Gastroesophageal sphincter (tissue), 4 donors: Measurements from ENCODE around the gene RASA4B. TPM values are rescaled to one million over a fixed set of nuclear protein-coding genes. Genes with fewer than 3 reads are reported as not detected.
"Not testable (repeated sequence)": the region's sequence is repeated elsewhere in the genome, so short reads cannot be mapped to it uniquely, and the experiment has no call there.

ENCODE experiments used
- ATAC-seq: fragments of 150-250 bp; one replicate; pipeline ENCODE4 v1.9.1; 2016; ENCODE audit warnings: mild to moderate bottlenecking, moderate library complexity
- H3K27ac ChIP-seq, 4 donors: fragments of 200-600 bp; sonication (generic) in 3 of 4; 1 replicate in 3 of 4; 2 replicates in 1 of 4; pipeline ENCODE4 v1.5.1; 2016 to 2019
- H3K27me3 ChIP-seq: fragments of 200-600 bp; sonication (generic); one replicate; pipeline ENCODE4 v1.5.1; 2019
- H3K36me3 ChIP-seq, 2 donors: fragments of 200-600 bp; sonication (generic); one replicate each; pipeline ENCODE4 v1.5.1; 2019; ENCODE audit warnings: control low read depth in 1 of 2
- H3K4me1 ChIP-seq, 3 donors: fragments of 200-600 bp; sonication (generic); 1 replicate in 2 of 3; 2 replicates in 1 of 3; pipeline ENCODE4 v1.5.1; 2016 to 2019; ENCODE audit warnings: control low read depth in 2 of 3
- H3K4me3 ChIP-seq, 2 donors: fragments of 200-600 bp; sonication (generic); one replicate each; pipeline ENCODE4 v1.5.1; 2019; ENCODE audit warnings: mild to moderate bottlenecking in 1 of 2, moderate library complexity in 1 of 2
- H3K9me3 ChIP-seq, 3 donors: fragments of 200-600 bp; sonication (generic); one replicate each; pipeline ENCODE4 v1.5.1; 2017 to 2019; ENCODE audit warnings: control low read depth in 2 of 3
- EP300 ChIP-seq: sonication (generic); formaldehyde crosslinking; IDR thresholded peaks from one replicate; pipeline ENCODE4 v1.6.1; 2017; ENCODE audit warnings: antibody characterized with exemption, mild to moderate bottlenecking
- POLR2A ChIP-seq, 2 donors: fragments of 450-650 bp; IDR thresholded peaks; one replicate each; pipeline ENCODE4 v1.6.1; 2017; ENCODE audit warnings: antibody characterized with exemption in 2 of 2, mild to moderate bottlenecking in 2 of 2, moderate library complexity in 1 of 2
- POLR2AphosphoS5 ChIP-seq: sonication (generic); formaldehyde crosslinking; IDR thresholded peaks from one replicate; pipeline ENCODE4 v1.6.1; 2017; ENCODE audit warnings: antibody characterized with exemption
- WGBS, 2 donors: methylation state at CpG; one replicate each; pipeline ENCODE4 v1.1.5; 2018; ENCODE audit warnings: low coverage in 1 of 2; 5-methylcytosine and 5-hydroxymethylcytosine counted together
- total RNA-seq, 4 donors: library from RNA; depleted of rRNA; stranded (reverse); fragments of >200 nt; gene quantifications; one replicate each; pipeline ENCODE4 v1.1.0, GENCODE V29; 2016
- TF ChIP-seq, protein P1 (sequence below), 4 experiments: fragments of 200-600 bp in 2 of 4; fragments of 450-650 bp in 2 of 4; sonication (generic) in 1 of 4; IDR thresholded peaks; one replicate each; pipeline ENCODE4 v1.5.1; 2017 to 2019; ENCODE audit warnings: antibody characterized with exemption in 4 of 4, mild to moderate bottlenecking in 2 of 4, moderate library complexity in 2 of 4

The RASA4B gene
- total RNA-seq, 4 donors from 2014 or later, result 6.1 to 34.3 (median 8.8) TPM

DNA sequence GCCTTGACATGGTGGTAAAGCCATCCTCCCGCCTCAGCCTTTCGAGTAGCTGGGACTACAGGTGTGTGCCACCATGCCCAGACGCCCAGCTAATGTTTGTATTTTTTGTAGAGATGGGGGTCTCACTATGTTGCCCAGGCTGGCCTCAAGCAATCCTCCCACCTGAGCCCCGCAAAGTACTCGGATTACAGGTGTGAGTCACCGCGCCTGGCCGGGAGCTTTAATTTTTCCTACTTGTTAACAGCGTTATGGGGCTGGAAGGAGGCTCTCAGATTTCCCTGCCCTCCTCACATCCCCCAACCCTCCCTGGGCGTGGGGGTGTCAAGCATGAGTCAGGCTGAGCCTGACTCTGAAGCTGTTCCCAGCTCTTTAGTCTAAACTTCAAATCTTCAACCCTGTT, 61.2 kb downstream of the RASA4B start:
- Histone ChIP-seq H3K36me3 (peaks cover 0 to 62% of the 10 kb centered on the region in 2 donors), H3K27me3 (no peaks in the 10 kb centered on the region), H3K9me3 (no peaks in the 10 kb centered on the region), H3K4me3 (no peak overlapping the region), H3K4me1 (no peaks in the 10 kb centered on the region), H3K27ac (no peak overlapping the region)
- 80 to 84% methylated on average over 1 to 10 of the region's 10 CpGs for whole genome bisulfite sequencing, 2 donors
- TF ChIP-seq POLR2AphosphoS5 (no peak), POLR2A (IDR thresholded peaks at IDR 0.05) (no peak), EP300 (no peak)
- TF ChIP-seq, protein P1, sequence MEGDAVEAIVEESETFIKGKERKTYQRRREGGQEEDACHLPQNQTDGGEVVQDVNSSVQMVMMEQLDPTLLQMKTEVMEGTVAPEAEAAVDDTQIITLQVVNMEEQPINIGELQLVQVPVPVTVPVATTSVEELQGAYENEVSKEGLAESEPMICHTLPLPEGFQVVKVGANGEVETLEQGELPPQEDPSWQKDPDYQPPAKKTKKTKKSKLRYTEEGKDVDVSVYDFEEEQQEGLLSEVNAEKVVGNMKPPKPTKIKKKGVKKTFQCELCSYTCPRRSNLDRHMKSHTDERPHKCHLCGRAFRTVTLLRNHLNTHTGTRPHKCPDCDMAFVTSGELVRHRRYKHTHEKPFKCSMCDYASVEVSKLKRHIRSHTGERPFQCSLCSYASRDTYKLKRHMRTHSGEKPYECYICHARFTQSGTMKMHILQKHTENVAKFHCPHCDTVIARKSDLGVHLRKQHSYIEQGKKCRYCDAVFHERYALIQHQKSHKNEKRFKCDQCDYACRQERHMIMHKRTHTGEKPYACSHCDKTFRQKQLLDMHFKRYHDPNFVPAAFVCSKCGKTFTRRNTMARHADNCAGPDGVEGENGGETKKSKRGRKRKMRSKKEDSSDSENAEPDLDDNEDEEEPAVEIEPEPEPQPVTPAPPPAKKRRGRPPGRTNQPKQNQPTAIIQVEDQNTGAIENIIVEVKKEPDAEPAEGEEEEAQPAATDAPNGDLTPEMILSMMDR (IDR thresholded peaks at IDR 0.05), result no peak
- no peak for ATAC-seq

DNA sequence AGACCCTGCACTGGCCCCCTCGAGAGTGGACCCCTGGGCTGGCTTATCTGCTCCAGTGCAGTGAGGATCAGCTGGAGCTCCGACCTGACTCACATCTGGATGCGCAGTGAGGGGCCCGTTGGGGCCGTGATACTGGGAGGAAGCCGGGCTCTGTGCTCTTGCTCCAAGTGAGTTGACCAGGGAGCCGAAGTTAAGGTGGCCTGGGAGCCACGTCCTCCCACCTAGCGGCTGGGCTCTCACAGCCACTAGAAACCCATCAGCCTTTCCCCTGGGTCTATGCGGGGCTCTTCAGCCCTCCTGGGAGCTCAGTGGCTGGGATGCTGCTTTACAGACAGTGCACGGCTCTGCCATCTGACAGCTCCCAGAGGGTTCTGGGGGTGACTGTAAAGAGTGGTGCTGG, 62.0 kb downstream of the RASA4B start:
- TF ChIP-seq POLR2A (IDR thresholded peaks at IDR 0.05) (no peak), EP300 (no peak), POLR2AphosphoS5 (no peak)
- TF ChIP-seq, protein P1 (IDR thresholded peaks at IDR 0.05), result no peak
- H3K27me3 ChIP-seq, result no peaks in the 10 kb centered on the region
- no peak overlapping the region for H3K27ac ChIP-seq
- WGBS, 2 donors, result 100% methylated on average over 1 of the region's 11 CpGs; no CpG with 5 or more reads in 1 of the 2 donors
- no peak for ATAC-seq
- peaks cover 0 to 60% of the 10 kb centered on the region in 2 donors for H3K36me3 ChIP-seq
- H3K4me3 ChIP-seq, result no peak overlapping the region
- no peaks in the 10 kb centered on the region for H3K9me3 ChIP-seq
- no peaks in the 10 kb centered on the region for H3K4me1 ChIP-seq

DNA sequence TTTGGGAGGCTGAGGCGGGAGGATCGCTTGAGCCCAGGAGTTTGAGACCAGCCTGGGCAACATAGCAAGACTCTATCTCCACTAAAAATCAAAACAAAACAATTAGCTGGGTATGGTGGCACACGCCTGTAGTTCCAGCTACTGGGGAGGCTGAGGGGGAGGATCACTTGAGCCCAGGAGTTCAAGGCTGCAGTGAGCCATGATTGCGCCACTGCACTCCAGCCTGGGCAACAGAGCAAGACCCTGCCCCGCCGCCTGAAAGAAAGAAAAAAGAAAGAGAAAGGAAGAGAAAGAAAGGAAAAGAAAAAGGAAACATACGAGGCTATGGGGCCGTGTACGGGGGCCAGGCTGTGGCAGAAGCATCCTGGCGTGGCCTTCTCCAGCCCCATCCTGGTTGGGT, 62.6 kb downstream of the RASA4B start:
- not testable (repeated sequence) for H3K9me3 ChIP-seq, H3K4me3 ChIP-seq, H3K4me1 ChIP-seq, ATAC-seq, H3K27ac ChIP-seq, H3K27me3 ChIP-seq
- 94% methylated on average over 3 to 10 of the region's 10 CpGs for WGBS, 2 donors
- peaks cover 0 to 54% of the 10 kb centered on the region in 2 donors for H3K36me3 ChIP-seq

DNA sequence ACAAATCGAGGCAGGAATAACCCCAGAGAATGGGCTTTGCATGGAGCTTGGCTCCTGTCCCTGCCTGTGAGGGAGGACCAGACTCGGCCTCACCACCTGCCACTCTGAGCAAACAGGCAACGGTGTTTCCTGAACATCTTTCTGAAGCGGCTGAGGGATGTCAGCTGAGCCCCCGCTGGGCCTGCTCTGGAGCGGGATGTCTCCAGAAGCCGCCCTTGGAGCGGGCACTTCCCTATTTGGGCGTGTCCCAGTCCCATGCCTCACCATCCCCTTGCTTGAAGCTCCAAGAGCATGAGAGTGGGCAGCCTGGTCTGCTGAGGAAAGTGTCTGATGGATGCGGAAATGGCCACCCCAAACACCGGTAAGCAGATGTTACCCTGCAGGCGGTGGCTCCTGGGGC, 63.1 kb downstream of the RASA4B start:
- WGBS, 2 donors, result 75% methylated on average over 4 of the region's 12 CpGs; no CpG with 5 or more reads in 1 of the 2 donors
- ATAC-seq, result no peak
- Histone ChIP-seq H3K4me1 (no peaks in the 10 kb centered on the region), H3K27ac (no peak overlapping the region), H3K27me3 (no peaks in the 10 kb centered on the region), H3K36me3 (peaks cover 0 to 50% of the 10 kb centered on the region in 2 donors), H3K9me3 (no peaks in the 10 kb centered on the region), H3K4me3 (no peak overlapping the region)
- no peak for TF ChIP-seq POLR2AphosphoS5
- no peak for TF ChIP-seq EP300
- TF ChIP-seq, protein P1 (IDR thresholded peaks at IDR 0.05), result no peak
- no peak for TF ChIP-seq POLR2A (IDR thresholded peaks at IDR 0.05)

DNA sequence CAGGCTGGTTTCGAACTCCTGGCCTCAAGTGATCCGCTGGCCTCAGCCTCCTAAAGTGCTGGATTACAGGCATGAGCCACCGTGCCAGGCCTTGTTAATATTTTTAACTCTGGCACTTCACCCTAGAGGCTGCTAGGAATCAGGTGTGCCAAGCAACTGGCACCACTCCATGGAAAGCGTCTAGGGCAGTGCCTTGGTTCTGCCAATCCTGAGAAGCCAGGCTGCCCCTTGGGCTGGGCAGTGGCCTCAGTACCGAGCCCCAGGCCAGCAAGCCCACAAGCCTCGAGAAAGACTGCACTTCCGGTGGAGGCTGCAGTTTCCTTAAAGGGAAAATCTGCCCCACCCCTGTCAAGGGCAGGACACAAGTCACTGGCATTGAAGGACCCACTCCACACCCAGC, 64.3 kb downstream of the RASA4B start:
- ATAC-seq, result no peak
- Histone ChIP-seq H3K27ac (no peak overlapping the region), H3K36me3 (peaks cover 0 to 41% of the 10 kb centered on the region in 2 donors)

DNA sequence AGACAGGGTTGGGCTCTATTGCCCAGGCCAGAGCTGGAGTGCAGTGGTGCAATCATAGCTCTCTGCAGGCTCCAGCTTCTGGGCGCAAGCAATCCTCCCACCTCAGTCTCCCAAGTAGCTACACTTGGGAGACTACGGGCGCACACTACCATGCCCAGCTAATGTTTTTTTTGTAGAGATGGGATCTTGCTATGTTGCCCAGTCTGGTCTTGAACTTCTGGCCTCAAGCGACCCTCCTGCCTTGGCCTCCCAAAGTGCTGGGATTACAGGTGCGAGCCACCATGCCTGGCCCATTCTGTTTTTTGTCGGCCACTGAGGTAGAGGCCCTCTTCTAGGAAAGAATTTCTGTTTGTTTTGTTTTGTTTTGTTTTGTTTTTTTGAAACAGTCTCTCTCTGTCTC, 65.1 kb downstream of the RASA4B start:
- H3K27ac ChIP-seq, result no peak overlapping the region
- TF ChIP-seq EP300 (no peak), POLR2AphosphoS5 (no peak), POLR2A (IDR thresholded peaks at IDR 0.05) (no peak)
- TF ChIP-seq, protein P1 (IDR thresholded peaks at IDR 0.05), result no peak

More for the DNA sequence above, 64.3 kb downstream of the RASA4B start:
- Histone ChIP-seq H3K27me3 (no peaks in the 10 kb centered on the region), H3K9me3 (no peaks in the 10 kb centered on the region), H3K4me3 (no peak overlapping the region), H3K4me1 (no peaks in the 10 kb centered on the region)
- WGBS, 2 donors, result 100% methylated on average over 3 of the region's 7 CpGs; no CpG with 5 or more reads in 1 of the 2 donors
- no peak for TF ChIP-seq POLR2A (IDR thresholded peaks at IDR 0.05)

More for the DNA sequence above, 65.1 kb downstream of the RASA4B start:
- Histone ChIP-seq H3K9me3 (no peaks in the 10 kb centered on the region), H3K36me3 (peaks cover 0 to 41% of the 10 kb centered on the region in 2 donors), H3K4me1 (no peaks in the 10 kb centered on the region), H3K4me3 (no peak overlapping the region), H3K27me3 (no peaks in the 10 kb centered on the region)
- 97% methylated on average over 6 of the region's 6 CpGs; no CpG with 5 or more reads in 1 of the 2 donors for WGBS, 2 donors
- ATAC-seq, result no peak
